Lung microvascular endothelial cell (primary cell): Measurements from ENCODE around the gene GAS2L1. TPM values are rescaled to one million over a fixed set of nuclear protein-coding genes. Genes with fewer than 3 reads are reported as not detected.
A peak's percentile ranks its signal among the peaks of the same experiment; 100 is the strongest.

Experiments
- DNase-seq, 2 donors: peaks; one replicate each; pipeline versions ENCODE4 v3.0.0 to v3.0.0-alpha.2; 2010; ENCODE audit warnings: low read depth in 2 of 2
- total RNA-seq: library from RNA; depleted of rRNA; stranded (reverse); fragments of >200 nt; gene quantifications from 2 replicates; pipeline ENCODE4 v1.2.1, GENCODE V29; 2014

GAS2L1 gene
- total RNA-seq, 1 donor from 2014 or later = 18.3 TPM

DNA sequence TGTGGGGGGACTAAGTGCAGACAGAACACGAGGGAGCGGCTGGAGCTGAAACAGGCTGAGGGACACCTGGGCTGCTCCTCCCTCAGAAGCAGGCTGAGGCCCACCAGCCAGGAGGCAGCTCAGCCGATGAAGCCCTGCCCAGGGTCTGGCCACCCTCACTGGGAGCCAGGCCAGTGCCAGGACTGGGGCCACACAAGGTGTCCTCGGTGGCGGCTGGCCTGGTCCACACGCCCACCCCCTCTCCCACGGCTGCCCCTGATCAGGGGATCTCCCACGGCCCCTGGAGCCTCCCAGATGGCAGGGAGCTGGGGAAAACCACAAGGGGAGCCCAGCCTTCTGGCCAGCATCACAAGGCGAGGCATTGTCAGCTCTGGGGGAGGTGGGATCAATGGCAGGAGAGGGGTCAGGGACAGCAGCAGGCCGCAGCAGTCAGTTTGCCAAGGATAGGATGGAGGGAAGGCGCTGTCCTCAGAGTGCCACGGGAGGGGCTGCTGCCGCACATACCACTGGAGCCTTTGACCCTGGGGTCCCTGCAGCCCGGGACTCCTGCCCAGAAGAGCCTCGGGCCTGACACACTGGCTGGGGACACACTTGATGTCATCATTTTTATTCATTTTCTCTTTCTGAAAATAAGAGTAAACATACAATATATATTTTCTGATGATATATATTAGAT, 20.8 kb downstream of the GAS2L1 start:
- no peak for DNase-seq

GRCh38 chr22:29328055-29328454, 21.6 kb downstream of the GAS2L1 start:
- DNase-seq = no peak

GRCh38 chr22:29328566-29329500, 22.4 kb downstream of the GAS2L1 start:
- DNase-seq = no peak

GRCh38 chr22:29329581-29329980, 23.1 kb downstream of the GAS2L1 start:
- DNase-seq = no peak

GRCh38 chr22:29330291-29330690, 23.8 kb downstream of the GAS2L1 start:
- no peak for DNase-seq

DNA sequence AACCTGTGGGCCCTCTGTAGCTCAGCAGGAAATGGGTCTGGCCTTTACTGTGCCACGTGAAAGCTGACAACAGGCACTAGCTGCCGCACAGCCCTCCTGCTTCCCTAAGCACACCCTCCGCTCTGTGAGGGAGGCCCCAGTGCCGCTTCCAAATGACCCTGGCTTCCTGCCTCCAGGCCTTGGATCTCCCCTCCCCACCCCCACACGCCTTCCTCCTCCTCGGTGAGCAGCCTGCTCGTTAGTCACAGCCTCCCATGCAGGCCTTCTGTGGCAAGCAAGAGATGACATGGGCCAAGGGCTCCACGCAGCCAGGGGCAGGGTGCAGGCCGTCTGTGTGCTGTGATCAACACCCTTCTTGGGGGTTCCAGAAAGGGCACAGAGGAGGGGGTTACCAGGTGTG, 24.3 kb downstream of the GAS2L1 start:
- DNase-seq = peak in 1 of 2 donors; percentile 79

- DNase-seq = no peak
These were observed 24.8 kb downstream of the GAS2L1 start for GRCh38 chr22:29331213-29331612.

GRCh38 chr22:29331658-29332300, 25.3 kb downstream of the GAS2L1 start:
- DNase-seq = no peak

GRCh38 chr22:29332886-29333496, 26.5 kb downstream of the GAS2L1 start:
- no peak for DNase-seq

- no peak for DNase-seq
These were observed 27.7 kb downstream of the GAS2L1 start for GRCh38 chr22:29334148-29334547.

DNA sequence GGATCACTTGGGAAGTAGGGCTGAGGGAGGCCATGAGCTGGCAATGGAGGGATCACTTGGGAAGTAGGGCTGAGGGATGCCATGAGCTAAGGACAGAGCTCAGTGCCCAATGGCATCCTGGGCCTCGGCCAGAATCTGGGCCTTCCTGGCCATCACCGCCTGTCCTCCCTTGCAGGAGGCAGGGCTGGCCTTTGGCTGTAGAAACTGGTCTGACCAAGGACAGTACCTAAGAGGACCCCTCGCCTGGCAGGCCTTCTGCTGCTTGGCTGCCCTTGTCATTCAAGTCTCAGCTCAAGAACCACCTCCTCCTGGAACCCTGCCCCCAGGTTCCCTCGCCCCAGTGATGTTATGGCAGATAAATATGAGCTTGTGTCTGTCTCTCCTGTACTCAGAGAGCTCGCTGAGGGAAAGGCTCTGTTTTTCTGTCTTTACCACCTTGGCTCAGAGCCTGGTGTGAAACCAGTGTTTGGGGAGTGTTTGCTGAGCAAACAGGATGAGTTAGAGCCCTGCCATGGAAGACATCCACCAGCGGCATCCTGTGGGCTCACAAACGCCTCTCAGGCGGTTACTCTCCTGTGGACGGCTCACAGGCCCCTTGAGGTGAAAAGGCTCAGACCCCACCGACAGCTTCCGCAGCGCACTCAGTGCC, 28.4 kb downstream of the GAS2L1 start:
- DNase-seq = peak in 1 of 2 donors; percentile 55

- DNase-seq = no peak
These were observed 29.2 kb downstream of the GAS2L1 start for GRCh38 chr22:29335656-29336055.

DNA sequence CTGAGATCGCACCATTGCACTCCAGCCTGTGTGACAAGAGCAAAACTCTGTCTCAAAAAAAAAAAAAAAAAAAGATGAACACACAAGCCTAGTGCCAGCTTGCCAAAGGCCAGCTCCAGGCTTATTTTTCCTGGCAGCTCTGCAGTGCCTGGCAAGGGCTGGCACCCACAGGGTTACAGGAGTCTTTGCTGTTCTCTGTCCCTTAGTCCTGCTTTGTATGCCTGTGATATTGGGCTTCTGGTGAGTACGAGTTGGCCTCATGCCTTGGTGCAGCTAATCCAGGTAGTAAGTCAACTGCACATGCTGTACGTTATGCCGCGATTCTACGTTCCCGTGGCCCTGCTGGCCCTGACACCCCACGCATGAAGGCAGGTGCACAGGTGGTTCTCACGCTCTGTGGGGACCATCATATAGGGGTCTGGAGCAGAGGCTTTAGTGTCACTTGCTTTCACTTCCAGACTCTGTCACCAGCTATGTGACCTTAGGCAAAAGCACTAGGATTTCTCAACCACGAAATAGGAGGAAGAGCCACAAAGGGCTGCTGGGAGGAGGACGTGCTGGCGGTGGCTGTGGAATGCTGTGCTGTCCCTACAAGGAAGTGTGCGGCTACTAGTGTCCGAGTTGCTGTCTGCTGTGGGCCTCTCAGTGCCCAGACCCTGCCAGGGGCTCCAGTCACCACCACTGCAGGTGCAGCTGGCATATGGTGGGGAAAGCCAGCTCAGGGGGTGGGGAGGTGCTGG, 30.5 kb downstream of the GAS2L1 start:
- DNase-seq = no peak

GRCh38 chr22:29337631-29338284, 31.3 kb downstream of the GAS2L1 start:
- DNase-seq = no peak

DNA sequence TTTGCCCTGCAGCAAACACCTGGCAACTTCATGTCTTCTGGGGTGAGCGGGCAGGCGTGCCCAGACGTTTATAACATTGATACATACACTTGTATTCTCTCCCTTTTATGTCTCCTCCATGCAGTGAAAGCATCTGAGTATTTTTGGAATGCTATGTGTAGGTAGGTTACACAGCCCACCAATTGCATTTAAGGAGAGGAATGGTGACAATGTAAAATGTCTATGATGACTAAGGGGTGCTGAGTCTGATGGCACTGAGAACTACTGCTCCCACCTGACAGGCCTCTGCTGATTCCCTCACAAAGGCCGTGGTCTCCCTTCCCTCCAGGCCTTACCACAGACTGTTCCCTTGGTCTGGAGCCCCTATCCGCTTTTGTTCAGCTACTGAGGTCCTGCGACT, 31.9 kb downstream of the GAS2L1 start:
- DNase-seq = no peak

- no peak for DNase-seq
These were observed 33.2 kb downstream of the GAS2L1 start for GRCh38 chr22:29339381-29340235.

DNA sequence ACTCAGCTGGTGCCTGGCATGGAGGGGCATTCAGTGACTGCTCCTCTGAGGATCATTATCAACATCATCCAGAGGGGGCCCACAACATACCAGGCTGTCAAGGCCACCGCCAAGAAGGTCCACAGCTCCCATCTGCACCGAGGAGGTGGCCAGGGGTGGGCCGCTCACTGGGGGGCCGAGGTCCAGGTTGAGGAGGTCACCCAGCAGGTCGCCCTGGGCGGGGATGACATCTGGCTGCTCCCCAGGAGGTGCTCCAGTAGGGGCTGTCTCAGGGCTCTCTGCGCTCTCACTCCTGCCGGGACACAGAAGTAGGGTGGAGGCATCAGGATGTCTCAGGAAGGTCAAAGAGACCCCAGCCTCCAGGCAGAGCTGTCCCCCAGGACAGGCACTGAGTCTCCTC, 34.1 kb downstream of the GAS2L1 start:
- no peak for DNase-seq

DNA sequence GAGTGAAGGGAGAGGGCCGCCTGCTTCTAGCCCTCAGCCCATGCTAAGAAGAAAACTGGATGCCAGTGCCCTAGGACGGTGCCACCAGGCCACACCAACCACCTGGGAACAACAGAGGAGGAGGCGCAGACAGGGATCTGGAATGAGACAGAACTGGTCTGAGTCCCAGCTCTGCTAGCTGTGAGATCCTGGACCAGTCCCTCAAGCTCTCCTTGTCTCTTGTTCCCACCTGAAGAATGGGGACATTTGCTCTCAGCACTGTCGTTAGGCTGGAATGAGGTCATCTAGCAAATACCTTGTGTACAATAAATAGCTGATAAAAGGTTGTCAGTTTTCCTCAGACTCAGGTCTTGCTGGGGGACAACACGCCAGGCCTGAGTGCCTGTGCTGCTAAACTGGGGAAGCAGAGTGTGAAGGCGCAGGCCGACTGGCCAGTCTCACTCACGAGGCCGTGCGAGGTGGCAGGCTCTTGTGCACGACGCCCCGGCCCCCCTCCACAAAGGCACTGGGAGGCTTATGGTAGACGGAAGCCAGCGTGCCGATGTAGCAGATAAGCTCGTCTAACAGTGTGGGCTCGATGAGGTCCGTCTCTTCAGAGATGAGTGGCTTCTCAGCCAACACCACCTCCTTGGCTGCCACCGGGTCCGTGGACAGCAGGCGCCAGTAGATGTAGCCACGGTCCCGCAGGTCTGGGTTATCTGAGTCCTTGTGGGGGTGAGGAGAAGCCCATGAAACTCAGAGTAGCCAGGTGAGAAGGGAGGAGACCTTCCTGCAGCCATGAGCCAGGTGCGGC, 34.8 kb downstream of the GAS2L1 start:
- no peak for DNase-seq

- no peak for DNase-seq
These were observed 35.3 kb downstream of the GAS2L1 start for GRCh38 chr22:29341849-29342127.
